Large intestine (tissue), 3 donors: Measurements from ENCODE around the gene ACLY. TPM values are rescaled to one million over a fixed set of nuclear protein-coding genes. Genes with fewer than 3 reads are reported as not detected.
A peak's percentile ranks its signal among the peaks of the same experiment; 100 is the strongest.
"Not testable (repeated sequence)": the region's sequence is repeated elsewhere in the genome, so short reads cannot be mapped to it uniquely, and the experiment has no call there.

Experiments used
- DNase-seq, 2 donors: peaks; one replicate each; pipeline versions ENCODE4 v3.0.0 to v3.0.0-alpha.2; 2013
- H3K27ac ChIP-seq: one replicate; pipeline ENCODE4 v1.5.1; 2013; ENCODE audit warnings: low read length
- H3K27me3 ChIP-seq: 2 replicates; pipeline ENCODE4 v1.6.1; 2013; ENCODE audit warnings: low read length; ENCODE audit not compliant: control insufficient read depth, insufficient read depth
- H3K36me3 ChIP-seq: 2 replicates; pipeline ENCODE4 v1.6.1; 2013; ENCODE audit warnings: low read length; ENCODE audit not compliant: control insufficient read depth, insufficient read depth
- H3K4me1 ChIP-seq: one replicate; pipeline ENCODE4 v1.6.1; 2013; ENCODE audit warnings: low read length; ENCODE audit not compliant: control insufficient read depth, insufficient read depth
- H3K4me3 ChIP-seq: one replicate; pipeline ENCODE4 v1.5.1; 2013; ENCODE audit warnings: low read length
- H3K9me3 ChIP-seq: one replicate; pipeline ENCODE4 v1.6.1; 2013; ENCODE audit warnings: mild to moderate bottlenecking, low read depth, low read length, moderate library complexity; ENCODE audit not compliant: control insufficient read depth
- WGBS: methylation state at CpG from one replicate; pipeline ENCODE4 v1.1.5; 2013; ENCODE audit warnings: low lambda C conversion rate; ENCODE audit not compliant: insufficient coverage; 5-methylcytosine and 5-hydroxymethylcytosine counted together
- polyA plus RNA-seq: library from polyadenylated mRNA; unstranded; fragments of 120-200 nt; gene quantifications from one replicate; pipeline ENCODE4 v1.2.1, GENCODE V29; 2013

ACLY gene
- polyA plus RNA-seq, 1 donor = 99.7 TPM

- 90% methylated on average over 2 of the region's 6 CpGs for WGBS
- Histone ChIP-seq H3K9me3 (no peaks in the 10 kb centered on the region), H3K36me3 (no peaks in the 10 kb centered on the region), H3K4me1 (peaks cover 2% of the 10 kb centered on the region), H3K27me3 (no peaks in the 10 kb centered on the region), H3K4me3 (no peak overlapping the region), H3K27ac (no peak overlapping the region)
- no peak for DNase-seq
Measured at GRCh38 chr17:41939693-41940090, 20.9 kb upstream of the ACLY start.

- H3K27me3 ChIP-seq = no peaks in the 10 kb centered on the region
- no peaks in the 10 kb centered on the region for H3K4me1 ChIP-seq
- H3K9me3 ChIP-seq = no peaks in the 10 kb centered on the region
- no peak overlapping the region for H3K4me3 ChIP-seq
- H3K27ac ChIP-seq = no peak overlapping the region
- H3K36me3 ChIP-seq = no peaks in the 10 kb centered on the region
- no CpG with 5 or more reads among the region's 4 CpGs for WGBS
- DNase-seq = no peak
Measured at GRCh38 chr17:41939044-41939692, 20.4 kb upstream of the ACLY start.

GRCh38 chr17:41937970-41938954 is 19.5 kb upstream of the ACLY start:
- Histone ChIP-seq H3K36me3 (no peaks in the 10 kb centered on the region), H3K27me3 (no peaks in the 10 kb centered on the region), H3K9me3 (no peaks in the 10 kb centered on the region), H3K4me3 (no peak overlapping the region), H3K4me1 (no peaks in the 10 kb centered on the region), H3K27ac (no peak overlapping the region)
- WGBS = no CpG with 5 or more reads among the region's 19 CpGs
- no peak for DNase-seq

- Histone ChIP-seq H3K27me3 (no peaks in the 10 kb centered on the region), H3K27ac (no peak overlapping the region), H3K4me3 (no peak overlapping the region), H3K36me3 (no peaks in the 10 kb centered on the region), H3K9me3 (no peaks in the 10 kb centered on the region), H3K4me1 (no peaks in the 10 kb centered on the region)
- whole genome bisulfite sequencing = no CpG with 5 or more reads among the region's 6 CpGs
- no peak for DNase-seq
Measured at GRCh38 chr17:41935641-41936040, 16.9 kb upstream of the ACLY start.

GRCh38 chr17:41932816-41933389 is 14.2 kb upstream of the ACLY start:
- Histone ChIP-seq H3K4me1 (no peaks in the 10 kb centered on the region), H3K9me3 (no peaks in the 10 kb centered on the region), H3K27ac (no peak overlapping the region), H3K36me3 (no peaks in the 10 kb centered on the region), H3K27me3 (no peaks in the 10 kb centered on the region), H3K4me3 (no peak overlapping the region)
- DNase-seq = no peak
- WGBS = 20% methylated on average over 1 of the region's 2 CpGs

GRCh38 chr17:41931715-41932114 is 13.0 kb upstream of the ACLY start:
- not testable (repeated sequence) for H3K4me1 ChIP-seq, DNase-seq, H3K9me3 ChIP-seq, H3K36me3 ChIP-seq, H3K27ac ChIP-seq, H3K27me3 ChIP-seq, H3K4me3 ChIP-seq
- no CpG with 5 or more reads among the region's 4 CpGs for WGBS

- not testable (repeated sequence) for H3K9me3 ChIP-seq, H3K27me3 ChIP-seq, H3K4me1 ChIP-seq, DNase-seq, H3K36me3 ChIP-seq
- peak overlapping the region; percentile 54 for H3K4me3 ChIP-seq
- H3K27ac ChIP-seq = peak overlapping the region; percentile 71
- no CpG with 5 or more reads among the region's 18 CpGs for WGBS
Measured at GRCh38 chr17:41930833-41931156, 12.0 kb upstream of the ACLY start.

- Histone ChIP-seq H3K27ac (peak within 1 kb of the TSS; percentile 71), H3K36me3 (no peaks in the 10 kb centered on the region), H3K9me3 (no peaks in the 10 kb centered on the region), H3K4me3 (peak within 1 kb of the TSS; percentile 54), H3K4me1 (no peaks in the 10 kb centered on the region), H3K27me3 (no peaks in the 10 kb centered on the region)
- peak; percentile 96 for DNase-seq
- WGBS = no CpG with 5 or more reads among the region's 43 CpGs
Measured at GRCh38 chr17:41930009-41930832, 11.5 kb upstream of the ACLY start, which contains the start of gene ODAD4. TSS of gene ODAD4 (plus strand) at chr17:41930617. CDS start at chr17:41930724, 107 bp downstream.

GRCh38 chr17:41928693-41929251 is 10.0 kb upstream of the ACLY start:
- Histone ChIP-seq H3K27ac (no peak overlapping the region), H3K9me3 (no peaks in the 10 kb centered on the region), H3K36me3 (no peaks in the 10 kb centered on the region), H3K4me3 (no peak overlapping the region), H3K4me1 (no peaks in the 10 kb centered on the region), H3K27me3 (no peaks in the 10 kb centered on the region)
- no peak for DNase-seq
- no CpG with 5 or more reads among the region's 6 CpGs for WGBS
